Activated T-cell treated with anti-CD3 and anti-CD28 coated beads for 48 hours (primary cell): ENCODE results near the gene AQP2.
A peak's percentile ranks its signal among the peaks of the same experiment; 100 is the strongest.
"Not testable (repeated sequence)": the region's sequence is repeated elsewhere in the genome, so short reads cannot be mapped to it uniquely, and the experiment has no call there.

ENCODE experiments used
- DNase-seq: peaks from one replicate; pipeline ENCODE4 v3.0.0-alpha.2; 2020; ENCODE audit warnings: low read depth

AQP2 gene

GRCh38 chr12:49969651-49970429 is 19.3 kb downstream of the AQP2 start:
- DNase-seq: no peak

GRCh38 chr12:49970658-49971057 is 20.1 kb downstream of the AQP2 start:
- no peak for DNase-seq

GRCh38 chr12:49971141-49971540 is 20.6 kb downstream of the AQP2 start:
- DNase-seq: no peak

- DNase-seq: no peak
These were observed 21.6 kb downstream of the AQP2 start for GRCh38 chr12:49972129-49972528.

- DNase-seq: no peak
These were observed 22.3 kb downstream of the AQP2 start, which contains the start of gene AQP6 for GRCh38 chr12:49972641-49973360. TSS of gene AQP6 (plus strand) at chr12:49972947. CDS start at chr12:49973174, 227 bp downstream.

GRCh38 chr12:49973361-49973830 is 22.9 kb downstream of the AQP2 start:
- DNase-seq: no peak

GRCh38 chr12:49974231-49974675 is 23.7 kb downstream of the AQP2 start:
- no peak for DNase-seq

GRCh38 chr12:49974677-49975317 is 24.3 kb downstream of the AQP2 start:
- no peak for DNase-seq

- no peak for DNase-seq
These were observed 24.8 kb downstream of the AQP2 start for GRCh38 chr12:49975318-49975761.

- DNase-seq: no peak
These were observed 26.0 kb downstream of the AQP2 start for GRCh38 chr12:49976557-49976956.

- no peak for DNase-seq
These were observed 27.6 kb downstream of the AQP2 start for GRCh38 chr12:49978125-49978524.

GRCh38 chr12:49979016-49979586 is 28.6 kb downstream of the AQP2 start:
- DNase-seq: no peak

GRCh38 chr12:49979791-49980190 is 29.3 kb downstream of the AQP2 start:
- DNase-seq: no peak

- DNase-seq: no peak
These were observed 30.2 kb downstream of the AQP2 start for GRCh38 chr12:49980501-49981349.

GRCh38 chr12:49982246-49983087 is 31.9 kb downstream of the AQP2 start:
- no peak for DNase-seq

- DNase-seq: no peak
These were observed 33.4 kb downstream of the AQP2 start for GRCh38 chr12:49983892-49984291.

- DNase-seq: no peak
These were observed 34.2 kb downstream of the AQP2 start for GRCh38 chr12:49984476-49985359.

GRCh38 chr12:49985981-49986380 is 35.4 kb downstream of the AQP2 start:
- DNase-seq: peak; percentile 8

GRCh38 chr12:49986476-49986875 is 35.9 kb downstream of the AQP2 start:
- not testable (repeated sequence) for DNase-seq
